H9 (cell line): ENCODE results near the gene R3HDM2. TPM values are rescaled to one million over a fixed set of nuclear protein-coding genes. Genes with fewer than 3 reads are reported as not detected.

Experiments
- DNase-seq: peaks from one replicate; pipeline ENCODE4 v3.0.0-alpha.2; 2017
- H2AFZ ChIP-seq: one replicate; pipeline ENCODE4 v1.6.1; 2013; ENCODE audit warnings: mild to moderate bottlenecking, low read length, control low read depth, moderate library complexity
- H2AK5ac ChIP-seq: 2 replicates; pipeline ENCODE4 v1.6.1; 2013; ENCODE audit warnings: low read length, control low read depth, mixed read lengths; ENCODE audit not compliant: insufficient read length
- H2BK120ac ChIP-seq: one replicate; pipeline ENCODE4 v1.6.1; 2013; ENCODE audit warnings: low read depth, mild to moderate bottlenecking, low read length, control low read depth, inconsistent platforms; ENCODE audit not compliant: poor library complexity, severe bottlenecking
- H2BK12ac ChIP-seq: 2 replicates; pipeline ENCODE4 v1.6.1; 2013; ENCODE audit warnings: low read length, control low read depth, mixed read lengths, low read depth; ENCODE audit not compliant: insufficient read length
- H2BK15ac ChIP-seq: 2 replicates; pipeline ENCODE4 v1.6.1; 2013; ENCODE audit warnings: low read depth, low read length, control low read depth
- H2BK20ac ChIP-seq: one replicate; pipeline ENCODE4 v1.6.1; 2013; ENCODE audit warnings: low read depth, mild to moderate bottlenecking, low read length, control low read depth, inconsistent platforms; ENCODE audit not compliant: poor library complexity, severe bottlenecking
- H2BK5ac ChIP-seq: 2 replicates; pipeline ENCODE4 v1.6.1; 2013; ENCODE audit warnings: low read length, control low read depth, mixed read lengths; ENCODE audit not compliant: insufficient read length
- H3K14ac ChIP-seq: 2 replicates; pipeline ENCODE4 v1.6.1; 2013; ENCODE audit warnings: low read length, control low read depth; ENCODE audit not compliant: insufficient read depth
- H3K18ac ChIP-seq: 2 replicates; pipeline ENCODE4 v1.6.1; 2013; ENCODE audit warnings: low read depth, mild to moderate bottlenecking, mixed read lengths, low read length, control low read depth; ENCODE audit not compliant: insufficient read length
- H3K23ac ChIP-seq: 2 replicates; pipeline ENCODE4 v1.6.1; 2013; ENCODE audit warnings: low read length, control low read depth, mixed read lengths, low read depth; ENCODE audit not compliant: insufficient read length
- H3K23me2 ChIP-seq: 2 replicates; pipeline ENCODE4 v1.6.1; 2013; ENCODE audit warnings: low read depth, mild to moderate bottlenecking, mixed read lengths, low read length, control low read depth; ENCODE audit not compliant: insufficient read length, poor library complexity, severe bottlenecking
- H3K27ac ChIP-seq: 2 replicates; pipeline ENCODE4 v1.5.1; 2013; ENCODE audit warnings: low read length, control low read depth, mixed read lengths, low read depth; ENCODE audit not compliant: insufficient read length
- H3K27me3 ChIP-seq: 2 replicates; pipeline ENCODE4 v1.6.1; 2013; ENCODE audit warnings: low read length, control low read depth, inconsistent platforms; ENCODE audit not compliant: insufficient read depth
- H3K4ac ChIP-seq: 2 replicates; pipeline ENCODE4 v1.6.1; 2013; ENCODE audit warnings: low read depth, mild to moderate bottlenecking, control low read depth, inconsistent platforms, low read length, moderate library complexity
- H3K4me1 ChIP-seq: 2 replicates; pipeline ENCODE4 v1.6.1; 2013; ENCODE audit warnings: low read length, control low read depth, inconsistent platforms; ENCODE audit not compliant: insufficient read depth
- H3K4me2 ChIP-seq: 2 replicates; pipeline ENCODE4 v1.6.1; 2013; ENCODE audit warnings: low read length, control low read depth, mixed read lengths; ENCODE audit not compliant: insufficient read length, insufficient read depth
- H3K56ac ChIP-seq: 2 replicates; pipeline ENCODE4 v1.6.1; 2013; ENCODE audit warnings: low read depth, mild to moderate bottlenecking, mixed read lengths, low read length, control low read depth; ENCODE audit not compliant: insufficient read length
- H3K79me1 ChIP-seq: 2 replicates; pipeline ENCODE4 v1.6.1; 2013; ENCODE audit warnings: low read depth, mild to moderate bottlenecking, moderate library complexity, low read length, control low read depth, inconsistent platforms; ENCODE audit not compliant: insufficient read depth, poor library complexity, severe bottlenecking
- H3K79me2 ChIP-seq: 2 replicates; pipeline ENCODE4 v1.6.1; 2013; ENCODE audit warnings: low read length, control low read depth, inconsistent platforms; ENCODE audit not compliant: insufficient read depth
- H3K9ac ChIP-seq: 2 replicates; pipeline ENCODE4 v1.6.1; 2013; ENCODE audit warnings: low read length, control low read depth, mixed read lengths; ENCODE audit not compliant: insufficient read length; ENCODE audit errors: extremely low read depth
- H3K9me3 ChIP-seq: one replicate; pipeline ENCODE4 v1.6.1; 2013; ENCODE audit warnings: low read depth, low read length, inconsistent platforms; ENCODE audit not compliant: control insufficient read depth
- H3T11ph ChIP-seq: one replicate; pipeline ENCODE4 v1.6.1; 2013; ENCODE audit warnings: mild to moderate bottlenecking, low read length, control low read depth, inconsistent platforms
- H4K20me1 ChIP-seq: one replicate; pipeline ENCODE4 v1.6.1; 2013; ENCODE audit not compliant: control insufficient read depth, insufficient read length, insufficient read depth
- H4K5ac ChIP-seq: 2 replicates; pipeline ENCODE4 v1.6.1; 2013; ENCODE audit warnings: low read depth, mild to moderate bottlenecking, mixed read lengths, low read length, control low read depth; ENCODE audit not compliant: insufficient read length
- H4K8ac ChIP-seq: replicated peaks from 2 replicates; pipeline ENCODE4 v1.6.1; 2013; ENCODE audit warnings: low read length, control low read depth, mixed read lengths, low read depth; ENCODE audit not compliant: insufficient read length
- H4K91ac ChIP-seq: 2 replicates; pipeline ENCODE4 v1.6.1; 2013; ENCODE audit warnings: low read depth, mild to moderate bottlenecking, moderate library complexity, mixed read lengths, low read length, control low read depth; ENCODE audit not compliant: insufficient read length
- H3K27ac Mint-ChIP-seq, 3 experiments: 2 replicates in 2 of 3; 3 replicates in 1 of 3; pipeline ENCODE4 v1.8.0; 2020 to 2021; ENCODE audit warnings: mixed read lengths in 3 of 3, mild to moderate bottlenecking in 1 of 3, moderate library complexity in 1 of 3
- H3K27me3 Mint-ChIP-seq: 2 replicates; pipeline ENCODE4 v1.8.0; 2021; ENCODE audit warnings: low read depth, mild to moderate bottlenecking, moderate library complexity, mixed read lengths
- H3K36me3 Mint-ChIP-seq, 3 experiments: 2 replicates in 2 of 3; 3 replicates in 1 of 3; pipeline ENCODE4 v1.8.0; 2020 to 2021; ENCODE audit warnings: low read depth in 3 of 3, mixed read lengths in 3 of 3; ENCODE audit not compliant: insufficient read depth in 1 of 3
- H3K4me1 Mint-ChIP-seq, 2 experiments: 2 replicates each; pipeline ENCODE4 v1.8.0; 2020; ENCODE audit warnings: mixed read lengths in 2 of 2
- H3K4me3 Mint-ChIP-seq, 2 experiments: 2 replicates in 1 of 2; 3 replicates in 1 of 2; pipeline ENCODE4 v1.8.0; 2020 to 2021; ENCODE audit warnings: mild to moderate bottlenecking in 2 of 2, mixed read lengths in 2 of 2, moderate library complexity in 1 of 2
- H3K9me3 Mint-ChIP-seq, 2 experiments: 2 replicates in 1 of 2; 3 replicates in 1 of 2; pipeline ENCODE4 v1.8.0; 2020; ENCODE audit warnings: mild to moderate bottlenecking in 2 of 2, mixed read lengths in 2 of 2, moderate library complexity in 1 of 2
- WGBS: extraction: QIAGEN DNeasy Blood & Tissue Kit; methylation state at CpG from one replicate; pipeline ENCODE4 v1.1.7; 2013; ENCODE audit warnings: missing lambda C conversion rate, low lambda C conversion rate, mixed read lengths; ENCODE audit not compliant: insufficient read length; ENCODE audit errors: extremely low coverage; 5-methylcytosine and 5-hydroxymethylcytosine counted together
- total RNA-seq: library from RNA; stranded (reverse); gene quantifications from 2 replicates; pipeline ENCODE4 v1.2.1, GENCODE V29; 2021
- TF ChIP-seq, protein P1 (sequence below): fragments of 200-600 bp; sonication (generic); conservative IDR thresholded peaks from 3 replicates; pipeline ENCODE4 v1.8.0; 2021; ENCODE audit warnings: antibody characterized with exemption, mild to moderate bottlenecking

The R3HDM2 gene
- total RNA-seq, 1 experiment from 2014 or later = 43.9 TPM

DNA sequence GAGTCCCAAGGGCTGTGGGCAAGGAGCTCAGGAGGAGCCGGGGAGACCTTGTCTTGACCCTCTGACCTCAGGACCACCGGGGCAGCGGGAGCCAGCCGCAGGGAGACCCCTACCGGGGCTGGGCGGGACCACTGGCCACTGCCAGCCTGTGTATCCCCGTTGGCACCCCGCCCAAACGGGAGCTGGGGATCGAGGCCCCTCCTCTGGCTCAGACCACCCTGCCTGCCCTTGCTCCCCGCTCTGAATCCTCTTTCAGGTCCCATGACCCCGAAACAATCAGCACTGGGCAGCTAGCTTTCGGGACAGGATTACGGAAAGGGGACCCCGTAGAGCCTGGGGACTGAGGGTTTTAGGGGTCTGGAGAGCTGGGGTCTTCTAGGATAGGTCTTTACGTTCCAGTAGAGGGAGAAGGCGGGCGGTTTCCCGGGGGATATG, 30.0 kb upstream of the R3HDM2 start:
- H3K4me1 Mint-ChIP-seq = peaks cover 33 to 37% of the 10 kb centered on the region in 2 experiments
- Histone ChIP-seq H3K14ac (peak overlapping the region; percentile 76; the same call in 1 of the 2 replicates), H2BK20ac (no peak overlapping the region), H3K56ac (no peak overlapping the region), H4K8ac (no peak overlapping the region), H3K23me2 (peaks cover 26% of the 10 kb centered on the region), H4K20me1 (no peaks in the 10 kb centered on the region), H4K91ac (no peak overlapping the region), H3K4me1 (no peaks in the 10 kb centered on the region), H2BK15ac (no peak overlapping the region), H3K79me1 (no peaks in the 10 kb centered on the region), H3K4ac (no peak overlapping the region), H3K23ac (no peak overlapping the region), H3T11ph (no peak overlapping the region), H4K5ac (no peak overlapping the region), H2BK120ac (no peak overlapping the region), H3K4me2 (peak overlapping the region; percentile 63), H2BK12ac (no peak overlapping the region), H3K79me2 (no peaks in the 10 kb centered on the region), H2AFZ (no peak overlapping the region), H3K27me3 (no peaks in the 10 kb centered on the region), H3K9ac (peak overlapping the region; percentile 42), H2BK5ac (no peak overlapping the region), H3K18ac (peak overlapping the region; percentile 82), H3K27ac (peak overlapping the region; percentile 13), H2AK5ac (no peak overlapping the region), H3K9me3 (no peaks in the 10 kb centered on the region)
- no peaks in the 10 kb centered on the region for H3K9me3 Mint-ChIP-seq
- WGBS = no CpG with 5 or more reads among the region's 19 CpGs
- H3K27ac Mint-ChIP-seq = peak overlapping the region; percentile 97 to 100 (median 100); a peak in 6 of 7 replicates
- peaks cover 0 to 18% (median 12%) of the 10 kb centered on the region in 3 experiments; a peak in 6 of 7 replicates for H3K36me3 Mint-ChIP-seq
- TF ChIP-seq, protein P1, sequence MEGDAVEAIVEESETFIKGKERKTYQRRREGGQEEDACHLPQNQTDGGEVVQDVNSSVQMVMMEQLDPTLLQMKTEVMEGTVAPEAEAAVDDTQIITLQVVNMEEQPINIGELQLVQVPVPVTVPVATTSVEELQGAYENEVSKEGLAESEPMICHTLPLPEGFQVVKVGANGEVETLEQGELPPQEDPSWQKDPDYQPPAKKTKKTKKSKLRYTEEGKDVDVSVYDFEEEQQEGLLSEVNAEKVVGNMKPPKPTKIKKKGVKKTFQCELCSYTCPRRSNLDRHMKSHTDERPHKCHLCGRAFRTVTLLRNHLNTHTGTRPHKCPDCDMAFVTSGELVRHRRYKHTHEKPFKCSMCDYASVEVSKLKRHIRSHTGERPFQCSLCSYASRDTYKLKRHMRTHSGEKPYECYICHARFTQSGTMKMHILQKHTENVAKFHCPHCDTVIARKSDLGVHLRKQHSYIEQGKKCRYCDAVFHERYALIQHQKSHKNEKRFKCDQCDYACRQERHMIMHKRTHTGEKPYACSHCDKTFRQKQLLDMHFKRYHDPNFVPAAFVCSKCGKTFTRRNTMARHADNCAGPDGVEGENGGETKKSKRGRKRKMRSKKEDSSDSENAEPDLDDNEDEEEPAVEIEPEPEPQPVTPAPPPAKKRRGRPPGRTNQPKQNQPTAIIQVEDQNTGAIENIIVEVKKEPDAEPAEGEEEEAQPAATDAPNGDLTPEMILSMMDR = peak; percentile 34
- H3K4me3 Mint-ChIP-seq = peak overlapping the region; percentile 91 to 99
- peaks cover 29% of the 10 kb centered on the region for H3K27me3 Mint-ChIP-seq
- peak; percentile 88 for DNase-seq
